Umbilical cord (tissue), 2 donors: ENCODE measurements around the gene SLC16A5. TPM values are rescaled to one million over a fixed set of nuclear protein-coding genes. Genes with fewer than 3 reads are reported as not detected.
"Not testable (repeated sequence)": the region's sequence is repeated elsewhere in the genome, so short reads cannot be mapped to it uniquely, and the experiment has no call there.

Source experiments
- DNase-seq: peaks from one replicate; pipeline ENCODE4 v3.0.0-alpha.2; 2015; ENCODE audit warnings: low spot score
- total RNA-seq: library from RNA; depleted of rRNA; stranded (reverse); fragments of >200 nt; gene quantifications from one replicate; pipeline ENCODE4 v1.2.3, GENCODE V29; 2014; ENCODE audit warnings: low replicate concordance; ENCODE audit not compliant: insufficient read depth

SLC16A5 gene
- total RNA-seq, 1 donor from 2014 or later: 20.7 TPM

GRCh38 chr17:75109407-75110233, 21.9 kb downstream of the SLC16A5 start, which contains the start of gene ARMC7:
ARMC7 (plus strand) TSS chr17:75109969; CDS start chr17:75110289, 320 bp downstream.
- DNase-seq: peak; percentile 88

DNA sequence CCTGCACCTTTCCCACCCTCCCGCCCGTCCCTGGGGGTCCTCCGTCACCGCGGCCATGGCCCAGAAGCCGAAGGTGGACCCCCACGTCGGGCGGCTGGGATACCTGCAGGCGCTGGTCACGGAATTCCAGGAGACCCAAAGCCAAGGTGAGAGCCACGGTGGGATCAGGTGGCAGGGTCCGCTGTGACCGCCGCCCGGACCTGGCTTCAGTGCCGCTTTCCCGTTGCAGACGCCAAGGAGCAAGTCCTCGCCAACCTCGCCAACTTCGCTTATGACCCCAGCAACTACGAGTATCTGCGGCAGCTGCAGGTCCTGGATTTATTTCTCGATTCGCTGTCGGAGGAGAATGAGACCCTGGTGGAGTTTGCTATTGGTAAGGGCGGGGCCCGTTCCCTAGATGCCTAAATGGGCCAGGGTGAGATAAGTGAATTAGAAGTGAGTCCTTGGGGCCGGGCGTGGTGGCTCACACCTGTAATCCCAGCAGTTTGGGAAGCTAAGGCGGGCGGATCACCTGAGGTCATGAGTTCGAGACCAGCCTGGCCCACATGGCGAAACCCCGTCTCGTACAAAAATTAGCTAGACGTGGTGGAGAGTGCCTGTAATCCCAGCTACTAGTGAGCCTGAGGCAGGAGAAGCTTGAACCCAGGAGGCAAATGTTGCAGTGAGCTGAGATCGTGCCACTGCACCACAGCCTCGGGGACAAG, 22.6 kb downstream of the SLC16A5 start:
- no peak for DNase-seq

GRCh38 chr17:75111777-75112335, 24.1 kb downstream of the SLC16A5 start:
- no peak for DNase-seq

DNA sequence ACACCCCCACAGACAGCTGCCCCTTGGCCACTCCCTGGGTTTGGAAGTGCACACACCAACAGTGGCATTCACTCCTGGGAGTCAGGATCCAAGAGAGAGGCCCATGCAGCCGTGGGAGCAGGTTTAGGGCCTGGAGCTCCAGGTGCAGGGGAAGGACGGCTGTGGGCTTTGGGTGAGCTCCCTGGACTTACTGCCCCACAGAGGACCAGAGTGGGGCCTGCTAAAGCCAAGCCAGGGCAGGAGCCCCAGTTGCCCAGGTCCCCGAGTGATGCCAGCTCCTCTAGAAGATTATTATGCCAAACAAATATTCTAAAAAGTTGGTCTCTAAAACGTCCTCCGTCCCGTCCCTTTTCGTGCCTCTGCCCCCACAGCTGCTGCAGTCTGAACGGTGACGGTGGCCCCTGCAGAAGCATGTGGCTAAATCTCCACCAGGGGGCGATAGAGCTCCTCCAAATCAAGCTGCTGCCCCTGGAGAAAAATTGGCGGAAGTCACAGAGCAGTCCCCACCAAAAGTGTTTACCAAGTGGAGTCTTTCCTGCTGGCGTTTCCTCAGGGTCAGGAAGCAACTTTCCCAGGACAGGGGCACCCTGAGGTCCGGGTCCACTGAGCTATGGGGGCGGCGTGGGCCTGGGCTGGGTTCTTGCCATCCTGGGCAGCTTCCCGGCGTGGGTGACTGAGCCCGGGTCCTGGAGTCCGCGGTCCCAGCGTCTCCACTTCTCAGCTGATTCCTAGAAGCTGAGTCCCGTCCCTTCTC, 26.2 kb downstream of the SLC16A5 start:
- DNase-seq: peak; percentile 93

DNA sequence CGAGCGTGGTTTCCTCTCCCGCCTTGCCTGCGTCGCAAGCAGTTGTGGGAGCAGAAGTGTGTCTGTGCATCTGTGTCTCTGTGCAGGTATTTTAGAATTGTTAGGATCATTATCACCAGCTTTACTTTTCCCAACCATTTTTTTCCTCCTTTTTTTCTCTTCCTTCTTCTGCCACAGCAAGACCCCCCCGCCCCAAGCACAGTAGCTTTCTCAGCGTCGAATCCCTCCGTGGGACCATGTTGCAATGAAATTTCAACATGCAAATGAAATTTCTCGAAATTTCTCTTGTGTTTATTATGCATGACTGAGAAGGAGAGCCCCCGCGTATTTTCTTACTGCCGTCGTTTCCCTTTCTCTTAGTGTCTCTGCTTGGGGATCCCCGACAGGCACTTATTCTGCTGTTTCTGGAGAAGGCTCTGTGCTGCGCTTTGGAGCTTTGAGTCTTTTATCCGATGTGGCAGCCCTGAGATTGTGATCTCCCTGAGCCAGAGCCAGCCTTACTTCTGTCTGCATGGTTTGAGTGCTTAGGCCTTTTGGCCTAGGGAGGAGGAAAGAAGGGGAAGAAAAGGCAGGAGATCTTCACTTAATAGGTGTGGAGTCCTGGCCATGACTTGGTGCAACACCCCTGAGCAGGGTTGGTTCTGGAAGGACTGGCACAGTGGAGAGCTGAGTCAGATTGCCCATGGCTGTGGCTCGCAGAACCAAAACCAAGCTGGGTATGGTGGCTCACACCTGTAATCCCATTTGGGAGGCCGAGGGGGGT, 27.0 kb downstream of the SLC16A5 start:
- DNase-seq: no peak

DNA sequence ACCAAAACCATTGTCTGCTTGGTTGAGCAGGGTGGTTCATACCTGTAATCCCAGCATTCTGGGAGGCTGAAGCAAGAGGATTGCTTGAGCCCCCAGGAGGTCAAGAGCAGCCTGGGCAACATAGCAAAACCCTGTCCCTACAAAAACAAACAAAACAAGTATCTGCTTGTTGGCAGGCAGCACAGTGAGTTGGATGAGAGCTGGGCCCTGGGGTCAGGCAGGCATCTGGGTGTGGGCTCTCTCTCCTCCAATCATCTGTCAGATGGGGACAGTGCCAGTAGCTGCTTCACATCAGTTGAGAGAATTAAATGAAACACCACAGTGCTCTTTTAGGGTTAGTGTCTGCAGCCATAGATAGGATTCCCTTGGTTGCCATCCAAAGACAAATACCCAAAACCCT, 27.8 kb downstream of the SLC16A5 start:
- no peak for DNase-seq

DNA sequence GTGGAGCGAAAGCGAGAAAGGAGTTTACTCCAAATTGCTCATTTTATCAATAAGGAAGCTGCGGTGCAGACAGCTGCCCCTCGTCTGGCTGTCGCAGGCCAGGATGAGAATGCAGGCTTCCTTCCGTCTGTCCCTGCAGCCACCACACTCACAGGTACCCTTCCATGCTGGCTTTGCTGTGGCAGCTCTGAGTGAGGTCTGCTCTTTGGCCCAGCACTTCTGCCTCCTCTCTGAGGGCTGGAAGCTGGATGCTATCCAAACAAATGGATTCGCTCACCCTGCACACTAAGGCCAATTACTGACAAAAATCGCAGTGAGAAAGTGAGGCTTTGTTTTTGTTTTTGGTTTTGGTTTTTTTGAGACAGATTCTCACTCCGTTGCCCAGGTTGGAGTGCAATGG, 29.0 kb downstream of the SLC16A5 start:
- DNase-seq: no peak

- DNase-seq: no peak
Observed at GRCh38 chr17:75118307-75118706, 30.6 kb downstream of the SLC16A5 start.

- DNase-seq: peak; percentile 88
Observed at GRCh38 chr17:75124041-75124818, 36.5 kb downstream of the SLC16A5 start.

- DNase-seq: no peak
Observed at GRCh38 chr17:75124819-75125162, 37.0 kb downstream of the SLC16A5 start.

DNA sequence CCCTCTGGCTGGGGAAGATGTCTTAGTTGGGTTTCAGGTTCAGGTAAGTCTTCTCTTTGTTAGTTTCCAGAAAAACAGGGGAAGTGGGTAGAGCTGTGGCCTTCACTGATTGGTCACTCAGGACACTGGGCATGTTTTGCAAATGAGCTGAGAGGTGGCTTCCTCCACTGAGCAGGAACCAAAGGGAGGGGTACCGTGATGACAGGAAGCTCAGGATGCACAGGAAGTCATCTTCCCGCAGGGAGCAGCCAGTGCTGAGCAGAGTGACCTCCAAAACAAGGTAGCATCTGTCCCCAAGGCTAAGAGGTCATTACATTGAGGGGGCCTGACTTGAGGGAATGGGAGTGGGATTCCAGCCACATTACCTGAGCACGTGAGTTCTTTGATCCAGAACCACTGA, 38.2 kb downstream of the SLC16A5 start:
- DNase-seq: no peak

DNA sequence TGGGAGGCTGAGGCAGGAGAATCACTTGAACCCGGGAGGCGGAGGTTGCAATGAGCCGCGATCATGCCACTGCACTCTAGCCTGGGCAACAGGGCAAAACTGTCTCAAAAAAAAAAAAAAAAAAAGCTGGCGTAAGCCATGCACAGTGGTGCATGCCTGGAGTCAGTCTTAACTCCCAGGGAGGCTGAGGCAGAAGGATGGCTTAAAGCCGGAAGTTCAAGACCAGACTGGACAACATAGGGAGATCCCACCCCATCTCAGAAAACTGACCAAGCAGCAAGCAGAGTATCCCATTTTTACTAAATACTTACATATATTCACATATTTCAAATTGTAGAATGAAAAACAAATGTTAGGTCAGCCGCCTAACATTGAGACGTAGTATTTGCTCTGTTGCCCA, 39.2 kb downstream of the SLC16A5 start:
- DNase-seq: no peak

GRCh38 chr17:75127936-75128335, 40.2 kb downstream of the SLC16A5 start:
- DNase-seq: not testable (repeated sequence)

- no peak for DNase-seq
Observed at GRCh38 chr17:75128694-75129505, 41.1 kb downstream of the SLC16A5 start.

GRCh38 chr17:75129576-75129975, 41.8 kb downstream of the SLC16A5 start:
- no peak for DNase-seq

DNA sequence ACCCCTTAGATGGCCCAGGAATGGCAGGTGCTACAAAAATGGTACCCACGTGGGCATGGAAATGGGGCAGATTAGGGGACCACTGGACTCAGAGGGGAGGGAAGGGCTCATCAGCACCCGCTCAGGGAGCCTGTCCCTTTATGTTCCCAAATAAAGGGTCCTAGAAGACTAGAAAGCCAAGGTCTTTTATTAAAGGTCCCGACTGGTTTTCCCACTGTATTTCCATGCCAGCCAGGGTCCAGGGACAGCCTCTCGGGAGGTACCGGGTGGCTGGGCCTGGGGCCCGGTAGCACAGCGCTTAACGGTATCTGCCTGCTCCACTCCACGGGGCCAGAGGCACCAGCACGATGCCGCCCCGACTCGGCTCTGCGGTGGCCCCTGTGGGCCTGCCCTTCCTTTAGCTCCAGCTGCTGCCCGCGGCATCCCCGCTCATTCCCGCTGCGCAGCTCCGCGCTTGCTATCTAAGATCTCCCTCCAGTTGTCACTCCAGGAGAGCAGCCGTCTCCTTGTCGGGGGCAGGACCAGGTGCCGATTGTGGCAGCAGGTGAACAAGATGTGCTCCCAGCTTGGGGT, 42.4 kb downstream of the SLC16A5 start:
- DNase-seq: no peak

DNA sequence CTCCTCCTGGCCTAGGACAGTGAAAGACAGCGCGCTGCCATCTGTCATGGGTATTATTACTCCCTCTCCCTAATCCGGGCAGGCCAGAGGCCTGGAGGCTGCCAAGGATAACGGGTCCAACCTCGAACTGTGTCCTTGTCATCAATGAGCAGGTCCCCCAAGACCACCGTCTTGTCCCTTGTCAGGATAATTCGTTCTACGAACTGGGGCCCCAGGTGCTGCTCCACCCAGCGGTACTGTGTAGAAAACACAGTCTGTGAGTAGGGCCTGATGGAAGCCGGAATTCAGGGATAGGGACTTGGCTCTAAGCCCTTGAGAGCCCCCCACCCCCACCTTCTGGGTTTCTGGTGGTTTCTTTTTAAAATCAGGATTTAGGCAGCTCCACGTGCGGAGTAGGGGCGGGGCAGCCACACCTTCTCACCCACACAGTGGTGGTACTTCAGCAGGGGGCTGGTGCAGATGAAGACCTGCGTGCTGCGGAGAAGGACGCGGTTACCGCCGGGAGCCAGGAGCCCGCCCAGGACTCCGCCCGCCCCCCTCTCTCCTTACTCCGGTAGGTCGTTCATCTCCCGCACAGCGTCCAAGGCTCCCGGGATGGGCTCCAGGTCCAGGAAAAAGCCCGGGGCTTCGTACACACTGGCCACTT, 43.0 kb downstream of the SLC16A5 start:
- peak; percentile 59 for DNase-seq

DNA sequence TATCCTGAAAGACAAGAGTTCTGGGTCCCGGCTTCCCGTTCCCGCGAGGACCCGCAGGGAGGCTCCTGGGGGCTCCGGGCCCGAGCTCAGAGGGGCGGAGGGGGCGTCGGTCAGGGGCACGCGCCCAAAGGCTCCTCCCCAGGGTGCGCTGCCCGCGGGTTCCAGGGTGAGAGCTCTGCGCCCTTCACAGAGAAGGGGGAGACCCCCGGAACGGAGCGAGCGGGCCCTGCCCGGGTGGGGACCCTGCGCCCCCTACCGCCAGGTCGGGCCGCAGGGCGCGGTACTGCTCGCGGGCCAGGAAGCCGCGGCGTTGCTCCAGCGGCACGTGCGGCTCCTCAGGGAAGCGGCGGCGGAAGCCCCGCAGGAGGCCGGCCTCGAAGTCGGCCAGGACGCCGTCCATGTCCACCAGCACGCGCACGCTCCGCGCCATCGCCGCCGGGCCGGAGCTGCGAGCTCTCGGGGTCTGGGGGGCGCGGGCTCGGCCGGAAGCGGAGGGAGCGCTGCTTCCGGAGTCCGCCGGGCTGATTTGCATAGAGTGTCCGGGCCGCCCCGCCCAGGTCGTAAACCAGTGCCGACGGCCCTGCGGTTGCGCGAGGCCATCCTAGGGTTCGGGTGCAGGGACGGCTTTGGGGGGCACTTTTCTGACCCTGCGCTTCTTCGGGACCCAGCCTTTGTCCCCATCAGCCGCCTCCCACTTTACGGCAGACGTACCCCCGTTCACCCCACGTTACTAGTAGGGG, 43.7 kb downstream of the SLC16A5 start, which contains the start of gene NT5C:
TSS of gene NT5C (minus strand) at position 465 of the 740 bp plus-strand sequence. CDS start at position 430, 35 bp downstream.
- DNase-seq: peak; percentile 88
